K562 (cell line): ENCODE measurements around the gene RING1.

Source experiments
- EP300 ChIP-seq: IDR thresholded peaks from 2 replicates; pipeline ENCODE4 v1.6.1; 2012; ENCODE audit warnings: low read length, improper control_type of control experiment
- NFIC ChIP-seq: fragments of 450-650 bp; IDR thresholded peaks from 2 replicates; pipeline ENCODE4 v1.6.1; 2017; ENCODE audit warnings: mild to moderate bottlenecking, inconsistent platforms
- POLR2A ChIP-seq: fragments of 450-650 bp; conservative IDR thresholded peaks from 2 replicates; pipeline ENCODE4 v1.6.1; 2016
- SMAD4 ChIP-seq: fragments of 250-450 bp; sonication (Bioruptor Pico); conservative IDR thresholded peaks from 2 replicates; pipeline ENCODE4 v1.8.0; 2021; ENCODE audit warnings: inconsistent platforms, mild to moderate bottlenecking, moderate library complexity
- TOE1 ChIP-seq, 2 experiments: fragments of 450-650 bp in 1 of 2; sonication (generic) in 1 of 2; formaldehyde crosslinking in 1 of 2; IDR thresholded peaks; 2 replicates each; pipeline versions ENCODE4 v1.7.1 to v1.8.0; 2016 to 2022; ENCODE audit warnings: borderline replicate concordance in 2 of 2, mild to moderate bottlenecking in 2 of 2, antibody characterized with exemption in 1 of 2, inconsistent platforms in 1 of 2, low read depth in 1 of 2, missing genetic modification reagents in 1 of 2, moderate library complexity in 1 of 2
- YY1 ChIP-seq, 3 experiments: IDR thresholded peaks; 2 replicates each; pipeline ENCODE4 v1.6.1; 2011; ENCODE audit warnings: low read length in 2 of 3, mild to moderate bottlenecking in 2 of 3, moderate library complexity in 2 of 3, borderline replicate concordance in 1 of 3, control low read depth in 1 of 3, low read depth in 1 of 3; ENCODE audit not compliant: insufficient read depth in 3 of 3, insufficient replicate concordance in 2 of 3, control insufficient read depth in 1 of 3, insufficient read length in 1 of 3; ENCODE audit errors: extremely low read depth in 1 of 3
- ZNF24 ChIP-seq: fragments of 450-650 bp; IDR thresholded peaks from 2 replicates; pipeline ENCODE4 v1.6.1; 2016
- ZNF384 ChIP-seq: IDR thresholded peaks from 2 replicates; pipeline ENCODE4 v1.6.1; 2012; ENCODE audit warnings: low read depth, low read length, improper control_type of control experiment
- ZZZ3 ChIP-seq: fragments of 450-650 bp; IDR thresholded peaks from 2 replicates; pipeline ENCODE4 v1.6.1; 2016; ENCODE audit warnings: antibody characterized with exemption, mild to moderate bottlenecking, moderate library complexity
- TF ChIP-seq, protein P1 (sequence below), 3 experiments: IDR thresholded peaks in 2 of 3; conservative IDR thresholded peaks in 1 of 3; 2 replicates each; pipeline ENCODE4 v1.5.1; 2011 to 2012; ENCODE audit warnings: low read length in 3 of 3, mild to moderate bottlenecking in 3 of 3, control low read depth in 2 of 3, improper control_type of control experiment in 1 of 3, inconsistent platforms in 1 of 3, low read depth in 1 of 3, mixed read lengths in 1 of 3, moderate library complexity in 1 of 3; ENCODE audit not compliant: insufficient read depth in 2 of 3
- TF ChIP-seq, protein P2 (sequence below), 2 experiments: fragments of 450-650 bp in 1 of 2; sonication (generic) in 1 of 2; formaldehyde crosslinking in 1 of 2; IDR thresholded peaks in 1 of 2; conservative IDR thresholded peaks in 1 of 2; 2 replicates each; pipeline versions ENCODE4 v1.6.1 to v1.8.1; 2016 to 2023; ENCODE audit warnings: mild to moderate bottlenecking in 2 of 2, moderate library complexity in 2 of 2, inconsistent platforms in 1 of 2, missing genetic modification reagents in 1 of 2
- TF ChIP-seq, protein P3 (sequence below): fragments of 450-650 bp; formaldehyde crosslinking; IDR thresholded peaks from 2 replicates; pipeline ENCODE4 v1.4.0; 2020; ENCODE audit warnings: mild to moderate bottlenecking, mixed read lengths
- TF ChIP-seq, protein P4 (sequence below): conservative IDR thresholded peaks from 2 replicates; pipeline ENCODE4 v1.6.1; 2011; ENCODE audit warnings: low read depth, mild to moderate bottlenecking, low read length; ENCODE audit not compliant: control insufficient read depth

DNA sequence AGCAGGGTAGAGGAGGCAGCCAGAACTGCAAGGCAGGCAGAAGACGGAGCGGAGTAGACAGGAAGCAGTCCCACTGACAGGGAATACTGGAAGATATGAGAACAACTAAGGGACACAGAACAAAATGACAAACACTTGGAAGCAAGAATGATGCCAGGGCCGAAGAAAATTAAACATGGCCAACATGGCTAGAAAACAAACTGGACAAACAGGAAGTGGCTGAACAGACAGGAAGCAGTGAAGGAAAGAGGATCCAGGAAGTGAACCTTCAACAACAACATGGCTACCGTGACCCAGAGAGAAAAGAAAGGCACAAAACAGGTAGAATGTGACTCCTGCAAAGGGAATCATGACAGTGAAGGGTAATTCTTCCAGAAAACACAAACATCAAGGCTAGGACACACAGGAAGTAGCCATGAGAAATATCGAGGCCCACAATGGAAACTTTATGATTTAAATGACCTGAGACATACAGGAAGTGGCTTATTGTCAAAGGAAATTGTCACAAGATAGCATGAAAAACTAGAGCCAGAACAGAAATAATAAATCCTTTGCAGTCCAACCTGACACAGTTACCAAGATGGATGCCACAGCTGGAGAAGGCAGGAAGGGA is 25.1 kb upstream of the RING1 start:
- TF ChIP-seq ZZZ3 (no peak), ZNF384 (no peak), SMAD4 (no peak), ZNF24 (no peak), NFIC (no peak), TOE1 (IDR thresholded peaks at IDR 0.05; ENCODE audit: borderline replicate concordance) (no peak), TOE1 (CRISPR knock-in tag; IDR thresholded peaks at IDR 0.05; ENCODE audit: borderline replicate concordance, low read depth) (no peak), YY1 (IDR thresholded peaks at IDR 0.05; ENCODE audit: borderline replicate concordance in 1 of 3, control insufficient read depth in 1 of 3, extremely low read depth in 1 of 3, insufficient read depth in 3 of 3, insufficient read length in 1 of 3, insufficient replicate concordance in 2 of 3, low read depth in 1 of 3, low read length in 2 of 3) (peak in 2 of 3 experiments; percentile 27 to 88), EP300 (no peak), POLR2A (no peak)
- TF ChIP-seq, protein P1, sequence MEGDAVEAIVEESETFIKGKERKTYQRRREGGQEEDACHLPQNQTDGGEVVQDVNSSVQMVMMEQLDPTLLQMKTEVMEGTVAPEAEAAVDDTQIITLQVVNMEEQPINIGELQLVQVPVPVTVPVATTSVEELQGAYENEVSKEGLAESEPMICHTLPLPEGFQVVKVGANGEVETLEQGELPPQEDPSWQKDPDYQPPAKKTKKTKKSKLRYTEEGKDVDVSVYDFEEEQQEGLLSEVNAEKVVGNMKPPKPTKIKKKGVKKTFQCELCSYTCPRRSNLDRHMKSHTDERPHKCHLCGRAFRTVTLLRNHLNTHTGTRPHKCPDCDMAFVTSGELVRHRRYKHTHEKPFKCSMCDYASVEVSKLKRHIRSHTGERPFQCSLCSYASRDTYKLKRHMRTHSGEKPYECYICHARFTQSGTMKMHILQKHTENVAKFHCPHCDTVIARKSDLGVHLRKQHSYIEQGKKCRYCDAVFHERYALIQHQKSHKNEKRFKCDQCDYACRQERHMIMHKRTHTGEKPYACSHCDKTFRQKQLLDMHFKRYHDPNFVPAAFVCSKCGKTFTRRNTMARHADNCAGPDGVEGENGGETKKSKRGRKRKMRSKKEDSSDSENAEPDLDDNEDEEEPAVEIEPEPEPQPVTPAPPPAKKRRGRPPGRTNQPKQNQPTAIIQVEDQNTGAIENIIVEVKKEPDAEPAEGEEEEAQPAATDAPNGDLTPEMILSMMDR (IDR thresholded peaks at IDR 0.05 in 2 of 3, conservative IDR thresholded peaks at IDR 0.05 in 1 of 3; ENCODE audit: insufficient read depth in 2 of 3, low read depth in 1 of 3, low read length in 3 of 3), result no peak
- TF ChIP-seq, protein P2, sequence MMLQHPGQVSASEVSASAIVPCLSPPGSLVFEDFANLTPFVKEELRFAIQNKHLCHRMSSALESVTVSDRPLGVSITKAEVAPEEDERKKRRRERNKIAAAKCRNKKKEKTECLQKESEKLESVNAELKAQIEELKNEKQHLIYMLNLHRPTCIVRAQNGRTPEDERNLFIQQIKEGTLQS (IDR thresholded peaks at IDR 0.05), result no peak
- TF ChIP-seq, protein P2 (CRISPR knock-in tag; conservative IDR thresholded peaks at IDR 0.05), result no peak
- TF ChIP-seq, protein P3, sequence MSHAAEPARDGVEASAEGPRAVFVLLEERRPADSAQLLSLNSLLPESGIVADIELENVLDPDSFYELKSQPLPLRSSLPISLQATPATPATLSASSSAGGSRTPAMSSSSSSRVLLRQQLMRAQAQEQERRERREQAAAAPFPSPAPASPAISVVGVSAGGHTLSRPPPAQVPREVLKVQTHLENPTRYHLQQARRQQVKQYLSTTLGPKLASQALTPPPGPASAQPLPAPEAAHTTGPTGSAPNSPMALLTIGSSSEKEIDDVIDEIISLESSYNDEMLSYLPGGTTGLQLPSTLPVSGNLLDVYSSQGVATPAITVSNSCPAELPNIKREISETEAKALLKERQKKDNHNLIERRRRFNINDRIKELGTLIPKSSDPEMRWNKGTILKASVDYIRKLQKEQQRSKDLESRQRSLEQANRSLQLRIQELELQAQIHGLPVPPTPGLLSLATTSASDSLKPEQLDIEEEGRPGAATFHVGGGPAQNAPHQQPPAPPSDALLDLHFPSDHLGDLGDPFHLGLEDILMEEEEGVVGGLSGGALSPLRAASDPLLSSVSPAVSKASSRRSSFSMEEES (CRISPR knock-in tag), result no peak
- TF ChIP-seq, protein P4, sequence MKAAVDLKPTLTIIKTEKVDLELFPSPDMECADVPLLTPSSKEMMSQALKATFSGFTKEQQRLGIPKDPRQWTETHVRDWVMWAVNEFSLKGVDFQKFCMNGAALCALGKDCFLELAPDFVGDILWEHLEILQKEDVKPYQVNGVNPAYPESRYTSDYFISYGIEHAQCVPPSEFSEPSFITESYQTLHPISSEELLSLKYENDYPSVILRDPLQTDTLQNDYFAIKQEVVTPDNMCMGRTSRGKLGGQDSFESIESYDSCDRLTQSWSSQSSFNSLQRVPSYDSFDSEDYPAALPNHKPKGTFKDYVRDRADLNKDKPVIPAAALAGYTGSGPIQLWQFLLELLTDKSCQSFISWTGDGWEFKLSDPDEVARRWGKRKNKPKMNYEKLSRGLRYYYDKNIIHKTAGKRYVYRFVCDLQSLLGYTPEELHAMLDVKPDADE, result no peak
